G401.6 (cell line): ENCODE measurements around the gene APOL1.

Experiments used
- FAIRE-seq: peaks from 2 replicates; lab custom pipeline; 2012; peaks lifted over from hg19 to GRCh38; lab: Jason Lieb, UNC

APOL1 gene

GRCh38 chr22:36293606-36294292 lies 40.8 kb downstream of the APOL1 start:
- no peak for FAIRE-seq

- FAIRE-seq = no peak
These were observed 41.3 kb downstream of the APOL1 start for GRCh38 chr22:36294293-36294620.

GRCh38 chr22:36294801-36295200 lies 41.9 kb downstream of the APOL1 start:
- no peak for FAIRE-seq

GRCh38 chr22:36295247-36295646 lies 42.3 kb downstream of the APOL1 start:
- no peak for FAIRE-seq

GRCh38 chr22:36296690-36297089 lies 43.8 kb downstream of the APOL1 start:
- FAIRE-seq = no peak

GRCh38 chr22:36297568-36297967 lies 44.6 kb downstream of the APOL1 start:
- no peak for FAIRE-seq

GRCh38 chr22:36298118-36298517 lies 45.2 kb downstream of the APOL1 start:
- no peak for FAIRE-seq

- FAIRE-seq = no peak
These were observed 45.7 kb downstream of the APOL1 start for GRCh38 chr22:36298601-36299000.

- no peak for FAIRE-seq
These were observed 46.4 kb downstream of the APOL1 start for GRCh38 chr22:36299295-36299694.

- FAIRE-seq = no peak
These were observed 47.0 kb downstream of the APOL1 start for GRCh38 chr22:36299911-36300310.

GRCh38 chr22:36300396-36301212 lies 47.7 kb downstream of the APOL1 start:
- FAIRE-seq = no peak

- FAIRE-seq = peak; percentile 45
These were observed 48.5 kb downstream of the APOL1 start for GRCh38 chr22:36301384-36301828.

GRCh38 chr22:36301851-36302250 lies 48.9 kb downstream of the APOL1 start:
- FAIRE-seq = peak; percentile 46

GRCh38 chr22:36302439-36303114 lies 49.6 kb downstream of the APOL1 start:
- no peak for FAIRE-seq

GRCh38 chr22:36303115-36303467 lies 50.2 kb downstream of the APOL1 start:
- no peak for FAIRE-seq

GRCh38 chr22:36303874-36304273 lies 50.9 kb downstream of the APOL1 start:
- no peak for FAIRE-seq

GRCh38 chr22:36304429-36304828 lies 51.5 kb downstream of the APOL1 start:
- FAIRE-seq = no peak

- no peak for FAIRE-seq
These were observed 52.9 kb downstream of the APOL1 start for GRCh38 chr22:36305813-36306212.

- no peak for FAIRE-seq
These were observed 53.3 kb downstream of the APOL1 start for GRCh38 chr22:36306227-36306626.

GRCh38 chr22:36308880-36309279 lies 55.9 kb downstream of the APOL1 start:
- no peak for FAIRE-seq

- no peak for FAIRE-seq
These were observed 58.6 kb downstream of the APOL1 start for GRCh38 chr22:36311386-36312085.

GRCh38 chr22:36315325-36315724 lies 62.4 kb downstream of the APOL1 start:
- no peak for FAIRE-seq

- no peak for FAIRE-seq
These were observed 63.5 kb downstream of the APOL1 start for GRCh38 chr22:36316419-36316818.
